GM19025 (cell line): Measurements from ENCODE around the gene RNF215.

Source experiments
- ATAC-seq: cut with Tn5 transposase; IDR thresholded peaks from one replicate; pipeline ENCODE4 v1.9.1; 2021; ENCODE audit warnings: mild to moderate bottlenecking, low read depth, moderate library complexity; ENCODE audit not compliant: unreplicated experiment

Gene RNF215

DNA sequence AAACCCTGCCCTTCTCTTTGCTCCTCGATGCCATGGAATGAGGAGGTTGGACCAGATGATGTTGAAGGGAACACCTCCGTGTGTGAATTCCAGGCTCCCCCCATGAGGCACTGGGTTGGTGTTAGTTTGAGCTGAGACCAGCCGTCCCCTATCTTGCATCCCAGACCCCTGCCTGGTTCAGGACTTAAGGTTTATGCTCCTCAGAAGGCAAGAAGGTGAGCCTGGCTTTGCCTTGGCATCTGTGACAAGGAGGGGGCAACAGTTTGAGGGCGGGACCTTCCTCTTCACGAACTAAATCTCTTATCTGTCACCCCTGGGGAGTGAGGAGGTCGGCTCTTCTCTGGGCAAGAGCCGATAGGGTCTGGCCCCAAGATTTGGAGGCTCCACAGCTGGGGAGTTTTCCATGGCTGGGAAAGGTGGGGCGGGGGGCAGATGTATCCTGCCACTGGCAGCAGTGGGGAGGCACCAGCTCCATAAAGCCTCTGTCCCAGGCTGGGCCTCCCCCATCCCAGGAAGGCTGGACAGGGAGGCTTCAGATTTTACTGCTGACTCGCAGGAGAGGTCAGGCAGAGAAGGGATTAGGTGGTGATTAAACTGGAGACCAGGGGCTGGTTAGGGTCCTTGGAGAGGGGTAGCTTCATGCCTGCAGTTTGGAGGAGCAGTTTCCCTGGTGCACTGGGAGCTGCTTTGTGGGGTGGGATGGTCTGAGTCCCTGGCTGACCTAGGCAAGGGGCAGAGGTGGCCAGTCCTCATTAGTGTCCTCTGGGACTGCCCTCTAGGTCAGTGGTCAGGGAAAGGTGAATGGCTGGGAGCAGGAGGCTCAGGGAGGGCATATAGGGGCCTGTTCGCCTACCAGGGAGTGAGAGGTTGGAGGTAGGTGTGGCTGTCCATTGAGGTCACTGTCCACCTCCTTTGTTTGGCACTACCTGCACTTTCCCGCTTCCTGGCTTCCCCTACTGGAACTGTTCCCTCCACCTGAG is 10.7 kb upstream of the RNF215 start:
- no peak for ATAC-seq

DNA sequence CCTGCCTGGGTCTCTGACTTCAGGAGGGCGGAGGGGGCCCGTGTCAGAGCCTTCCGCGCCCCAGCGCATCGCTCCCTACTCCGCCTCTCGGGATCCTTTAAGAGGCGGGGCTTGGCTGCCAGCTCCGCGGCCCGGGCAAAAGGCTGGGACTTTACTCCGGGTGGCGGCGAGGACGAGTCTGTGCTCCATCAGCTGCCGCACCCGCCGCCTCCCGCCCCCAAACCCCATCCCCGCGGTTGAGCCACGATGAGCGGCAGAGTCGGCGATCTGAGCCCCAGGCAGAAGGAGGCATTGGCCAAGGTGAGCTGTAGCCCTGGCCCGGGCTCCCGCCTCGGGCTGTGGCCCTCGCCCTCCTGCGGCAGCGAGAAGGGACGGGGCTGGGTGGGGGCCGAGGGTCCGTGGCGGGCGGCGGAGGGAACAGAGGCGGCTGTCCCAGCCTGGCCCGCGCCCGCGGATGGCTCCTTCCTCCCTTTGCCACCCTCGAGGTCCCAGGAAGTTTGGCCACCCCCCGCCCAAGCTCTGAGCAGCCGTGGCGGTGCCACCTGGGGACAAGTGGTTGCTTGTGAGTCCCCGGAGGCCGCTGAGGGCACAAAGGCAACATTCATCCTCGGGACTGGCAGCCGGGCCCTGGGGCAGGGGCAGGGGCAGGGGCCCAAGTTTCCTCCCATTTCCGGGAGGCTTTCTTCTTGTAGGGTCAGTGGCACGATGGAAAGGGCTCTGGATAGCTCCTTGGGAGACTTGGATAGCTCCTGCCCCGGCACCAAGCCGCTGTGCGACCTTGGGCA is 9.9 kb upstream of the RNF215 start, which contains the start of gene SEC14L2:
Gene SEC14L2, plus strand, starts transcription at position 148 of the 785 bp plus-strand sequence. Its CDS starts 99 bp downstream, at position 247.
- no peak for ATAC-seq

DNA sequence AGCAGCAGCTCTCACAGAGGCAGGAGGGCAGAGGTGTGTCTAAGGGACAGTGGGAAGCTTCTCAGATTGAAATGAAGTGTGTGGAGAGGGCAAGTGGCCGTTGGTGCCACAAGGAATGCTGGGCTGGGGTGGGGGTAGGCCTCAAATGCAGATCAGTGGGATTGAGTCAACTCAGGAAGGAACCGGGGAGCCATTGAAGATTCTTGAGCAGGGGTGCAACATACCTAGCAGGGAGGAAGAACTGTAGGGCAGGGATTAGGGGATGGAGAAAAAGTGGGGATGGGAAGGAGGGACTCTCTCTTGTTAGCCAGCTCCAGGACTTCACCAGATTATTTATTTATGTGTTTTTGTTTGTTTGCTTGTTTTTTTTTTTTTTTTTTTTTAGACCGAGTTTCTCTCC is 6.7 kb upstream of the RNF215 start:
- ATAC-seq: no peak

DNA sequence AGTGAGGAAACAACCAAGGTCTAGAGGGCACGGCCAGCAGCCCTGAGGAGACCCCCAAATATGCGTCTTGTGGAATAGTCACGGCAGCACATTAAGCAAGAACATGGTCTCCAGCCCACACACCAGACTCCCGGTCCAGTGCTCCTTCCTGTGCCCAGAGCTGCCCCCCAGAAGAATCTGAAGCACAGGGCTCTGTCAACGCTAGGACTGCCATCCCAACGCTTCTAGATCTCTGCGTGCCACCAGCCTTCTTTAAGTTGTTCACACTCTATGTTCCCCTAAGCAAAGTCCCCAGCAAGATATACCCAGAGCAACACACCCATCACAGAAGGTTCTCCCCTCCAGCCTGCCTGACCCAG is 6.1 kb upstream of the RNF215 start:
- ATAC-seq: no peak

DNA sequence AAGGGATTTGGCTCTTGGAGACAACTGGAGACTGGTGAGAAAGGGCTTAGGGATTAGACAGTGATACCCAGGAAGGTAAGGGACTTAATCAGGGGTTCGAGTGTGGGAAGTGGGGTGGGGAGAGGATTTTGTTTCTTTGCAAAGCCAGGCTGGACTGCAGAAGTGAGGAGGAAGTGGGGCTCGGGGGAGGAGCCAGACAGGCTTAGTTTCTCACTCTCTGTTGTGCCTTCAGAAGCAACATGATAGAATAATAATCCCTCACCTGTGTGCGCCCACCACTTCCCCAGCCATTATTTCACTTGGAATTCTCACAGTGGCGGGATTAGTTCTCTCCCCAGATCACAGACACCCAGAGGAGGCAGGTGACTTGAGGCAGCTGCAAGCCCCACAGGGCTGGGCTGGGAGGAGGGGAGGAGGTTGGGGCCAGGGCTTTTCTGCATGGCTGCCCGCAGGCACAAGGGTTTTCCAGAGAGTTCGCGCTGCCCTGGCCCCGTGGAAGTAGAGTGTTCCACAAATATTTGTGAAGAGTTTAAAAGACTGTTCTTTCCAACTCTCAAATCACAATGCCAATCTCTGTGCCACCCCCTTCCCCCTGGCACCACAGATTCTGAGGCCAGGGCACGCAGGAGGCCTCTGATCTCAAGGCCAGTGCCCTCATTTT is 5.6 kb upstream of the RNF215 start:
- no peak for ATAC-seq

DNA sequence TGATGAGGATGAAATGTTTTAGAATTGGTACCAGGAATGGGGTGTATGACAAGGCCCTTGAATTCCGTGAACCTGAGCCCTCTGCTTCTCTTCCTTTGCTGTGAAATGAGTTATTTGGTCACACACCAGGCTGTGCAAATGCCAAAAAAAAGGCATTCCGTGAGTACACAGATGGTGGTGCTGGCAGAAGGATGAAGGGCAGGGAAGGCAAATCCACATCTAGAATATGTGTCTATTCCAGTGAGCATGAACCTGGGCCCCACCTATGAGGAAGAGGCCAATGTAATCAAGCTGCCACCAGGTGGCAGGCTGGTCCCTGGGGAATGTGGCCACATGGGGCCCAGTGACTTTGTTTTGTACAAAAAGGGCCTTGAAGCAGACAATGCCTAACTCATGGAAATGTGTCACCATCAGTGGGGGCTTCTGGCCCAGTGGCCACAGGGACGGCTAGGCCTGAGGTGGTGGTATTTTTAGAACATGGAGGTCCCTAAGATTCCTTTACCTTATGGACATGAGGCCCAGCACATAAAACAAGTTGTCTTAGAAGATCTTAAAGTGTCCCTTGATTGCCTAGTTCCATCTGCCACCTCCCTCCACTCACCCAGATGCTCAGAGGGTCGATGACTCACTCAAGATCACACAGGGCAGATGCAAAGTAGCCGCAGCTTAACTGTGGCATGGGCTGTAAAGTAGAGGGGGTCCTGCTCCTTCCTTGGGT is 3.9 kb upstream of the RNF215 start:
- ATAC-seq: no peak

DNA sequence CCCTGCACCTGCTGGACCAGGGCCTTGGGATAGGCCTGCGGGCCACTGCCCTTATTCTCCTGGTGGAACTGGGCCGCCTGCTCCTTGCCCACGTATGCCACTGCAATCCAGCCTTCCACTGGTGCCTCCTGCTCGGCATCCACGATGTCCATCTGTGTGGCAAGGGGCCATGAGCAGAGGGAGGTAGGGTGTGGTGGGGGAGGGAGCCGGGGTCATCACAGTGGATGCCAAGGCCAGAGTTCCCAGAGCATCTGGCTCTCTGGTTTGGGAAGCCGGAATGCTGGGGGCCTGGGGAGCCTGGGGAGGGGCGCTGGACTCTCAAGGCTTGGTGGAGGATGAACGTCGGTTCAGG is 627 bp downstream of the RNF215 start:
- no peak for ATAC-seq

DNA sequence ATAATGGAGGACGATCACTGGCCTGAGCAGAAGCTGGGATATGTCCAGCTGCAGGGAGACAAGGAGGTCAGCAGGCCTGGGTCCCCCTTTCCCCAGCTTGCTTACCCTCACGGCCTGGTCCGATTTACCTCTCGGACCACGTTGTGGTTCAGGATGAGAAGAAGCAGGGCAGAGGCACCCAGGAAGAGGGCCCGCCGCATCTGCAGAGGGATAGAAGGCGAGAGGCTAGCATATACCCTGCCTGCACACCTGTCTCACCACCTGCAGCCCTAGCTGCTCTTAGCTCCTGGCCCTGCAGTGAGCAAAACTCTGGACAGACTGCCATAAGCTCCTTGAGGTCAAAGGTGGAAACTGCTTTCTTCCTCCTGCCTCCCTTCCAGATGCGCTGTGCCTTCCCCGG is 1.3 kb downstream of the RNF215 start:
- no peak for ATAC-seq

DNA sequence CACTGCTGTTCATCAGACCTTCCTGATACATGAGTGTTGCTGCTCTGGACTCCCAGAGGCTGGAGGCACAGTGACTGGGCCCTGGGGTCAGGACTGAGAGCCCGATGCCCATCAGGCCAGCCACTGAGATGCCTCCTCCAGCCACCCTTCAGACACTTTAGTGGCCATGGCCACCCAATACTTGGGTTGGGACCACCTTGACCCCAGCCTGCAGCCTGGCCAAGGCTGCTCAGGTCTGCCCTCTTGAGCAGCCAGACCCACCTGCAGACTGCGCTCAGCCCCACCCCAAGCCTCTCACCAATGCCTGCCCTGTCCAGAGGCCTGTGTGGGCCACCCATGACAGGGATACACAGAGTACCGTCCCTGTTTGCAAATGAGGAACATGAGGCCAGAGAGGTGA is 4.2 kb downstream of the RNF215 start:
- ATAC-seq: no peak

DNA sequence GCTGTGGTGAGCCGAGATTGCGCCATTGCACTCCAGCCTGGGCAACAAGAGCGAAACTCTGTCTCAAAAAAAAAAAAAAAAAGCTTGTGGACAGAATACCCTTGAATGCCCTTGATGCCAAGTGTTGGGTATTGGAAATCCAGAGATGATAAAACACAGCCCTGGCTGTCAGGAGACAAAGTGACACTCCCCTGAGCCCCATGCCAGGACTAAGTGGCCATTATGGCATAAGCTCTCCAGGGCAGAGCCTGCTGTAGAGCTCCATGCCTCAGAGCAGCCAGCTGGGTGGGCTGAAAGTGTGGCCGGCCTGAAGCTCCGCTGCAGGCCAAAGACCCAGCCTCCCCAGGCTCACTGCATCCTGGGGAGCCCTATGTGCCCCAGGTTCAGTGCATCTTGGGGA is 4.9 kb downstream of the RNF215 start:
- ATAC-seq: no peak

DNA sequence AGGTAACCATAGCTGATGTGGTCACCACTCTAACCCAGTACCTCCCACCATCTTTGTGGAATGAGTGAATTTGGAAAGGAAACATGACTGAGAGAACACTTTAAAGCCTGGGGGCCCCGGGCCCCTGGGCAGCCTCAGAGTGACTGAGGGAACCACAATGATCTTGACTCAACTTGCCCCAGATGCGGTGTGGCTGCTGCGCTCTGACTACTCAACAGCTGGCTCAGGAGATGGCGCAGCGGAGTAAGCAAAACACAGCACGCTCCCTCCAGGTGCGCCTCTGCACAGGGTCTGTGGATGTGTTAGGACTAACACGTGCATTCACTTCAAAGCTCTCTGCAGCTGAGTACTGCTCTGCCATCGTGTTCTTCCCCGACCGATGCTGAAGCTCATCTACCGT is 5.9 kb downstream of the RNF215 start:
- no peak for ATAC-seq

DNA sequence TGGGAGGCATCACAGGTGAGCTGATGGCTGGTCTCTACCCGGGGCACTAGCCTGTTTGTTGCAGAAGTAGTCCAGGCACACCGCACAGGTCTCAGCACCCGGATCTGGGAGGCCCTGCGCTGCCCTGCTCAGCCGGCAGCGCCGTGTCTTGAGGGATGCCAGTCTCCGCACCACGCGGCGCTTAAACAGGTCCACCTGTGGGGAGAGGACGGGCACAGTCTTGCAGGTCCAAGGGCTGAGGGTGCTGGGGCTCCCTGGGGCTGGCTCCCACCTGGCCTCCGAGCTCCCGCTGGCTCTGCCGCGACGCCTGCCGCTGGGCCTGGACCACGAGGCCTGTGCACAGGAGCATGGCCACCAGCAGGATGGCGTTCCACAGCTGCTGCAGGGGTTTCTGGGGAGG is 7.2 kb downstream of the RNF215 start:
- ATAC-seq: no peak

DNA sequence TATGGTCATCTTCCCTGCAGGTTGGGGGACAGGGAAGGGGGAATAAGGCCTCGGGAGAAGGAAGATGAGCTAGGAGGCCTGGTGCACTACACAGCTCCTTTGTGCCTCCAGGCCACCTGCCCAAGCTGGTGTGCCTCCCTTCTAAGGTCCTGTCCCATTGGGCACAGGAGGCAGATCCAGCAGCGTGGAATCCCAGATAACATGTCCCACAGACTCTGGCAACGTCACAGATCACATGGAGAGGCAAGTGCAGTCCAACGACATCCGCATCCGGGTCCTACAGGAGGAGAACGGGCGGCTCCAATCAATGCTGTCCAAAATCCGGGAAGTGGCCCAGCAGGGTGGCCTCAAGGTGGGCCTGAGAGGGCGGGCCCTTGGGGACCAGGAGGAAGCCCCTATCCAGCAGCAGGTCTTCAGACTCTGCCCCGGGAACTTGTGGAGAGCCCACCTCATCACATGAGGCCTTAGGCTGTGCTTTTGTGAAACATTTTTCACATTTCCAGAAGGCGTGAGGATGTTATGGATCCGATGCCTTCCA is 11.8 kb downstream of the RNF215 start:
- no peak for ATAC-seq

DNA sequence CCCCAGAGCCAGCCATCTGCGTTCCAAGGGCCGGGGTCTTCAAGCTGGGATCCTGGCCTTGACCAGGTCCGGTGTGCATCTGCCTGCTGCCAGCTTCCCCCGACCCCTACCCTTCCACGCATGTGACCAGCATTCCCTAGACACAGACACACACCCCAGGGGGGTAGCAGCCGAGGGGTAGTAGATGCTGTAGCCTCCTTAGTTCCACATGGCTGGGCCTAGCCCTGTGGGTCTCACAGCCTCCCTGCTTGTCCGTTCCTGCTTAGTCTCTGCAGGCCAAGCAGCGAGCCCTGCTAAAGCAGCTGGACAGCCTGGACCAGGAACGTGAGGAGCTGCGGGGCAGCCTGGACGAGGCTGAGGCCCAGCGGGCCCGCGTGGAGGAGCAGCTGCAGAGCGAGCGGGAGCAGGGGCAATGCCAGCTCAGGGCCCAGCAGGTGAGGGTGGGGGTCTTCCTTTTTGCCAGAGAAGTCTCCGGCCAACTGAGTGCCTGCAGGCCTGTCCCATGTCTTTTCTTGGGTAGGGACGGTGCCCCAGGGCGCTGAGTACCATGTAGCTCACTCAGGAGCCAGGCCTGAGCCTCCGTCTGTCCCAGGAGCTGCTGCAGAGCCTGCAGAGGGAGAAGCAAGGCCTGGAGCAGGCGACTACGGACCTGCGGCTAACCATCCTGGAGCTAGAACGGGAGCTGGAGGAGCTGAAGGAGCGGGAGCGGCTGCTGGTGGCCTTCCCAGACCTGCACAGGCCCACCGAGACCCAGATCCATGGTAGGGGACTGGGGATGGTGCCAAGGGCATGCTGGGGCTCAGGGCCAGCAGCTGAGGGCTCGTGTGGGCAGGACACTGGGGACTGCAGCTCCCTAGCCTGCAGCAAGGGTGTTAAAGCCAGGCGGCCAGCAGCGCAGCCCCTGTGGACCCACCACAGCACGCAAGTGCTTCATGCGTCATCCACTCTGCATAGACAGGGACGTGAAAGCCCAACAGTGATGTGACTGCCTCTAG is 13.6 kb downstream of the RNF215 start:
- no peak for ATAC-seq

DNA sequence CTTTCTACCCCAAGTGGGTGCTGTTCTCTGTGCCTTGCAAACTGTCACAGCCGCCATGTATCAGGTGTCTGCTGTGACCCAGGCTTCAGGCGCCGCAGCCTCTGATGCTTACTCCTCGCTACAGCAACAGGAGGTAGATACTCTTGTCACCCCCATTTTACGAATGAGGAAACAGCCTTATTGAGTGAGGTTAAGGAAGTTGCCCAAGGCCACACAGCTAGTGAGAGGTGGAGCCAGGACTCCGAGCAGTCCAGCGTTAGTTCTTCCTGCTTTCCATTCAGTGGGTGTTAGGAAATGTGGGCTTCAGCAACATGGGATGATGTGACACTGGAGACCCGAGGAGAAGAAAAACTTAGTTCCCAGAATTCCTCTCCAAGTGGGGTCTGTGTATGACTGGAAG is 14.3 kb downstream of the RNF215 start:
- ATAC-seq: no peak

DNA sequence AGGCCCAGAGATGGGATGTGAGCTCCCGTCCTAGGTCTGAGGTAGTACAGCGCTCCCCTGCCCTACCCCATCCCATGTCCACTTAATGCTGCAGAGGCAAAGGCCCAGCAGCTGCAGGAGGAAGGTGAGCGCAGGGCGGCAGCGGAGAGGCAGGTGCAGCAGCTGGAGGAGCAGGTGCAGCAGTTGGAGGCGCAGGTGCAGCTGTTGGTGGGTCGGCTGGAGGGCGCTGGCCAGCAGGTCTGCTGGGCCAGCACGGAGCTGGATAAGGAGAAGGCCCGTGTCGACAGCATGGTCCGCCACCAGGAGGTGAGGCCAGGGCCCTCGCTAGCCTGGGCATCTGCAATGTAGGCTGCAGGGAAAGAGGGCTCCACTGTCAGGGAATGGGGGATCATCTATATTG is 15.2 kb downstream of the RNF215 start:
- ATAC-seq: no peak

DNA sequence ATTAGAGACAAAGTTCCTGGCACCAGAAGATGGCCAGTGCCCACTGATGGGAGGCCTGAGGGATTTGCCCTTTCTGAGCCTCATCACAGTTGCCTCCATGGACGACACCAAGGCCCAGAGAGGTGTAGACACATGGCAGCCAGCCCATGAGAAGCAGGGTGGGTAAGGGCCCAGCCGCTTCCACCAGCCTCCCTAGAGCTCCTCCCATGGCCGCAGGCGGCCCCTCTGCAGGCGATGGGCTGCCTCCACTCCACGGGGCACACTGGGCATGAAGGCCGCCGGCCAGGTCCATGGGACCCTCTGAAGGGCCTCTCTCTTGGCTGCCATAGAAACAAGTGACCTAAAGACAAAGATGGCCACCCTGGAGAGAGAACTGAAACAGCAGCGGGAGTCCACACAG is 15.9 kb downstream of the RNF215 start:
- ATAC-seq: no peak

DNA sequence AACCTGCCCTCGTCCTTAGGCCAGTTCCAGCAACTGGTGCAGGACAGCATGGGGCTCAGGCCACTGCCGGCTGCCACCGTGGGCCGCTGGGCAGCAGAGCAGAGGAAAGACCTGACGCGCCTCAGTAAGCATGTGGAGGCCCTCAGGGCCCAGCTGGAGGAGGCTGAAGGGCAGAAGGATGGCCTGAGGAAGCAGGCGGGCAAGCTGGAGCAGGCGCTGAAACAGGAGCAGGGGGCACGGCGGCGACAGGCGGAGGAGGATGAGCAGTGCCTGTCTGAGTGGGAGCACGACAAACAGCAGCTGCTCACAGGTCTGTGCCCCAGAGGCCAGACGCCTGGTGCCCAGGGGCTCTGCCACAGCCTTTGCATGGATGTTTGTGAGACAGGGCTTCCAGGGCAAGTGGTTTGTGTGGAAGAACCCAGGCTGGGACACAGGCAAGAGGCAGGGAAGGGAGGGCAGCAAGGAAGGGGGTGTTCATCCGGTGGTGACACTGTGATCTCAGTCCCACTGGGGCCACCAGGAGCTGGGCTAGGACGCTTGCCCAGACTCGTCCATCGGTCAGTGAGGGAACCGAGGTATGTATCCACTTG is 16.5 kb downstream of the RNF215 start:
- no peak for ATAC-seq

DNA sequence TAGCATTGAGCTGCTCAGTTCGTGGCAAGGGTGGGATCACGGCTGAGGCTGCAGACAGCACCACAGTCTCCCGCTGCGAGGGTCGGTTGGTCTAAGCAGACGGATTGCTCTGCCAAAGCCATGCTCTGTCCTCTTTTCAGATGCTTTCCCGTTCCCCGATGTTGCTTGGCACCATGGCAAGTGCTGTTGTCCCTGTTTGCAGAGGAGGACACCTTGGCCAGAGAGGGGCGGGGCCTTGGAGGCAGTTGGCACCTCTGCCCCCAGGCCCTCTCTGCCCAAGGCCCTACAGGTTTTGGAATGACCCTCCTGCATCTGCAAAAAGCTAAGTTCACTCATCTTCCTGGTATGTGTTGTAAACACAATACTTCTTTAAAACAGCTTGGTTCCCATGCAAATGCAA is 18.8 kb downstream of the RNF215 start:
- ATAC-seq: no peak
